CD4-positive, alpha-beta T cell treated with Interleukin-15 for 1 hour (primary cell): ENCODE data around the gene NEGR1.

Experiments used
- DNase-seq: peaks from one replicate; pipeline ENCODE4 v3.0.0-alpha.2; 2020

Gene NEGR1

DNA sequence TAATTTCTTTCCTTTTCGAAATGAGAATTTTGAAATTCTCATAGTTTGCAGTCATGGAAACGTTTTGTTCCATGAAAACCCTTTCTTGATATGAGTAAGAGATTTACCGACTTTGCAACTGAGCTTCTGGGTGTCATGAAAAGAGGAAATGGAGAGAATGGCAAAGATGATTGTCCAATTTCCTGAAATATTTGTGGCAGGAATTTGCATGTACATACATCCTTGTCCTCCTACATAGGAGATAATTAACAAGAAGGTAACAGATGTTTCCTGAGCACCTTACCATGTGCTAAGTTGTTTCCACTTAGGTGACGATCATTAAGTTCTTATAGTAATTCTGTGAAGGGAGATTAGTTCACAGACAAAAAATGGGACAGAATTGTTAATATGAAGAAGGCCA lies 170.7 kb downstream of the NEGR1 start:
- DNase-seq: no peak

DNA sequence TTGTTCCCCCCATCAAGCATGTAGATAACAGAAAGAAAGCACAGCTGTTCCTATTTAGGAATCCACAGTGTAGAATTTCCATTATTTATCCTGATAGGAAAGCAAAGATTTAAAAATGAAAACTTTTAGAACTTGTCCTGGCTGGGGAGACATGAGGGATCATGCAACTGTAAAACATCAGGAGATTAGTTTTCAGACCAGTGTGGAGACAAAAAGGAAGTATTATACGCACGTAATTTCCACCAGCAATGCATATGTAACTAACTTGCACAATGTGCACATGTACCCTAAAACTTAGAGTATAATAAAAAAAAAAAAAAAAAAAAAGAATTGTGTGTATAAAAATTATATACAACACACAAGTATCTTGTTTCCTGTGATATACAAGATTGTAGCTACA lies 172.4 kb downstream of the NEGR1 start:
- DNase-seq: no peak

DNA sequence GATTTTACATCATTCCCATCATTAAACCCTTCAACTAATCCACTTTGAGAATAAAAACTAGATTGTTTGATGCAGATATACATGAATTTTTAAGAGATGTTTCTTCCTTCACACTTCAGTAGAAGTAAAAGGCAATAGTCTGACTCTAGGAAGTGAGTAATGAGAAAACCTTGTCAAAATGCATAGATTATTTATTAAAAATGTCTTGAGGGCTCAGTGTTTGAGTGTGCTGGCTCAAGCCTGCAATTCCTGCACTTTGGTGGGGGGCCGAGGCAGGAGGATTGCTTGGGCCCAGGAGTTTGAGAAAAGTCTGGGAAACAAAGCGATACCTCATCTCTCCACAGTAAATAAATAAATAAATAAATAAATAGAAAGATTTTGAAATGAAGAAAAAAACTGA lies 177.1 kb downstream of the NEGR1 start:
- DNase-seq: no peak

DNA sequence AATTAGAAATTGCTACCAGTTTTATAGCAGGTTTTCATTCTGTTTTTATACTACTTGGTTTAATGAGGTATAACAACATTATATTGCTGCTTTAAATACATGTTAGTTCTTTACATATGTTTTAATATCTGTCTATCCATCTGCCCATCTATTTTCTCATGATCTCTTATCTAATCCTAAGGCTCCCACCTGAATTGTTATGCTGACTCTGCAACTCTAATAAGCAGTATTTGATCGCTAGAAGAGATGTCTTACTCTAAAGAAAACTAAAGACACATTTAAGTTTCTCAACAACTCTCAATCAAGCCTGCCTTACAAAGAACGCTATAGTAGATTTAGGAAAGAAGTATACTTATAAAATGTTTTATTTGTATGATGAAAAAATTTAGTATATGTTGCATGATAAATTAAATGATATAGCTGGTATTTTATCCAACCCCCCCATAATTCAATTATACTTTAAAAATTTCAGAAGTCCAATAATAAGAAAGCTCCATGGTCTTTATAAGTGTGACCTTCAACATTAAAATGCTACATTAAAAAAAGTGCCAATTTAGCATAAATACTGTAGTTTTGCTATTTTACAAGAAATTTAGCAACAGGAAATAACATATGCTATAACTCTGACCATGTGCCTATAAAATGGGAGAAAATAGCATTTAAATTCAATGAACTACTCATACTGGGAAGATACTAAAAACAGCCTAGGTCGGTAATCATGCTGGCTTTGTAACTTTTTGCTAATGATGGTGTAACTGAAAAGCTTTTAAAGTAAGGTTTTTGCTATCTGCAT lies 180.3 kb downstream of the NEGR1 start:
- DNase-seq: no peak

DNA sequence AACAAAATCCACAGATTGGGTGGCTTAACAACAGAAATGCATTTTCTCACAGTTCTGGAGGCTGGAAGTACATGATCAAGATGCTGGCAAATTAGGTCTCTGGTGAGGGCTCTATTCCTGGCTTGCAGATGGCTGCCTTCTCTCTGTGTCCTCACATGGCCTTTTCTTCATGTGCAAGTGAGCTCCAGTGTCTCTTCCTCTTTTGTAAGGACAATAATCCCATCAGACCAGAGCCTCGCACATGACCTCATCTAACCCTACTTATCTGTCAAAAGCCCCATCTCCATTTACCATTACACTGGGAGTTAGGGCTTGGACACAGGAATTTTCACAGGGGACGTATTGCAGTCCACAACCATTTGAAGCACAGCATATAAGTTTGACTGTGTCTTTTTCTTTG lies 181.6 kb downstream of the NEGR1 start:
- DNase-seq: no peak

DNA sequence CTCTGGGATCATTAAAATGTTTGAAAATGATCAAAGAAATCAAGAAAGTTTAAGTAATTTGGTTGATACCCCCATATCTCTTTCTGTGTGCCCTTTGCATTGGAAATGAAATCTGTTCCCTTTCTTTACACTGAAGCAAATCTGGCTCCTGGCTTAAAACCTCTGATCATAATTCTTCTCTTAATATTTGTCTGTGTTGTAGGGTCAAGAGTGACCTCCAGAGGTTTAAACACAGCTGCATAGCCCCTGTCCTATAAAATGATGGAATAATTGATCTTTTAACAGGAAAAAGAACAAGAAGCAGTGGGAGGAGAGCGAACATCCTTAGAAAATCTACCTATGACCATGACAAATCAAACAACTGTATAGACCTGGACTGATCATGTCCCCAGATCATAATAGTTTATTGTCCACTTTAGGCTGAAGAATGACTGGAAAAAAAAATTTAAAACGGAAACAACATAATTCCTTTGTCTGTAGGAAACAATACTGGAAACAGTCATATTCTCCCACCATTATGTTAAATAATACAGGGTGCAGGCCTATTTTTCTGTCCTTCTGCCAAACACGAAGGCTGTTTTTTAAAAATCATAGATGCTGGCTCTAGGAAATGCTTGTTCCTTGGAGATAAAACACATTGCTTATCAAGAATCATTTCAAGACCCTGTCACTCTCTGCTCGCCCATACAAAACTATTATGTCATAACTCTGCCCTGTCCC lies 184.3 kb downstream of the NEGR1 start:
- no peak for DNase-seq

DNA sequence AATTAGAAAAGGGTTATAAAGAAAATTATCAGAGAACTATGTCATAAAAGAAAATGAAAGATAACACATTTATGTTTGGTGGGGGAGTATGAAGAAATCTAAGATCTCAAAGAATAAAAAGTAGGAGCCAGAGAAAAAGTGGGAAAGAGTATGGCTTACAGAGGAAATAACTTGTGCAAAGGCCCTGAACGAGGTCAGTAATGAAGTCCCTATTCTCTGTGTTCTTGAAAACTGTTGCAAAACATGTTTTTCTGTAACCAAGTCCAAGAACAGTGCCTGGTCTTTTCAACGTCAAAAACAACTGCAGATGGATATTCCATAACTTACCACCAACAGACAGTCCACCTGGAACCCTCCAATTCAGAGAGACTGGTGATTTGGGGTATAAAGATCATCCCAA lies 188.1 kb downstream of the NEGR1 start:
- DNase-seq: no peak

DNA sequence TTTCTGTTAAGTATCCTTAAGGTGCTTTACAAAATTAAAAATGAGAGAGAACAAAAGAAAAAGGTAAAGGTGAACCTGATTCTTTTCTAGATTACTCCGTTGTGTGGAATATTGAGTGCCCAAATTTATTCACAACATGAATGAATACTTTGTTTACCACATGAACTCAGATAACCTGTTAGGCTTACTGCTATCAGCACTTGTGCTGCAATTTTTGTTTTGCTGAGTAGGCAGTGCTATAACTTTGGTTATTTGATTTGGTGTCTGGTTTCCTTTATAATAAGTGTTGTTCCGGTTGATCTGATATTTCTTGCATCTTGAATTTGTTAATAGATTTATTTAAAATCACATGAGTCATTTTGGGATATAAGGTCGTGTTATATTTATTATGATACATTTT lies 195.9 kb downstream of the NEGR1 start:
- DNase-seq: no peak

DNA sequence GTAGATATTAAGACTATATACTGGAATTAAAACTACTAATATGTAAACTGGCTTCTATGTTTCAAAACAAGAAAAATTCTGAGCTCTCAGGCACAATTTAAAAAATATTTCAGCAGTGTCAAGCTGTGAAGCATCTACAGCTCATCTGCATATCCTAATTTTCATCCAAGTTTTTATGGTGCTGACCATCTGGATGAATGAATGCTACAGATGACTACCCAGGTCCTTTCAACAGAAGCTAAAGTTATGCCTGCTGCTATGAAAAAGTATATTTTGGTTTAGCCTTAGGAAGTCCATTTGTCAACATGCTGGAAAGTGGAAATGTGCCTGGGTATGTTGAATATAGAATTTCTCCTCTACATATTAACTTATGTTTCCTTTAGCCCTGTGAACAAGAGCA lies 206.9 kb downstream of the NEGR1 start:
- no peak for DNase-seq

DNA sequence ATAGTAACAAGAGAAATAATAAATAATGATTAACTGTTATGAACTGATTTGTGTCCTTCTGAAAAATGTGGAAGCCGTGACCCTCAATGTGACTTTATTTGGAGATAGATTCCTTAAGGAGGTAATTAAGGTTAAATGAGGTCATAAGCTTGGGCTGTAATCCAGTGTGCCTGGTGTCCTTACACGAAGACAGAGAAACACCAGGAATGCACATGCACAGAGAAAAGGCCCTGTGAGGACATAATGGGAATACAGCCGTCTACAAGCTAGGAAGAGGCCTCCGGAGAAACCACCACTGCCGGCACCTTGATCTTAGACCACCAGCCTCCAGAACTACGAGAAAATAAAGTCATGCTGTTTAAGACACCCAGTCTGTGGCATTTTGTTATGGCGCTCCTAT lies 215.9 kb downstream of the NEGR1 start:
- no peak for DNase-seq

DNA sequence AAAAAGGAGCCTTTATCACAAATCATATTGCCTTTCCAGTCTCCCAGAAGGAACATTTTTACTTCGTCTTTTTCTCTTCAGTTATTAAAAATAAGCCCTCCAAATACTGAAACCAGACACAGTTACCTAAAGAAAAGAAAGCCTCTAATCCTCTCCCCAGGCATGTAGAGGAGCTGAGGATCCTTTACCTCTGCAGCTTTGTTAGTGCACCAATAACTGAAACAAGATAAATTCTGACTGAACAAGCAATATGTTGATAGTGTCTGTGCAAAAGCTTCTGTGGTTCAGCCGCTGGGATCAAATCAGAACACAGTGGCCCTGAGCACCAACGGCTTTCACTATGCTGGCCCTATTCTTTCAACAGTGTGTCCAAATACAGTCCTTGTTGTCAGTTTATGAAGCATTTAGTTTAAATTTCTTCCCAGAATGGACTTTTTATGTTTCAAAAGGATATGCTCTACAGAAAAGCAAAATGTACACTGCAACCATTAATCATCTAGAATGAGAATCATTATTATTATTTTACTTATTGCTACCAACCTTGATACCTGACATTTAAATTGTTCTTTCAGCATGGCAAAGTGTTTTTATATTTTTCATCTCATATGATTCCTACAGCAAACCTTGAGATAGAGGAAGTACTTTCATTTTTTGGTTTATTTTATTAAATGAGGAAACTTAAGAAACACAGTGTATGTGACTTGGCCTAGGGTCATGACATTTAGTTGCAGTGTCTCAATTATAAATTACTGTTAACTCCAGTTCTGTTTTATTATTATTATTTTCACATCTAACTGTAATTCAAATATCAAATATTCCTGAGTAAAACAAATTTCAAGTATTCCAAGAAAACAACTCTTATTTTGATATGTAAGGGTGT lies 217.9 kb downstream of the NEGR1 start:
- DNase-seq: no peak

DNA sequence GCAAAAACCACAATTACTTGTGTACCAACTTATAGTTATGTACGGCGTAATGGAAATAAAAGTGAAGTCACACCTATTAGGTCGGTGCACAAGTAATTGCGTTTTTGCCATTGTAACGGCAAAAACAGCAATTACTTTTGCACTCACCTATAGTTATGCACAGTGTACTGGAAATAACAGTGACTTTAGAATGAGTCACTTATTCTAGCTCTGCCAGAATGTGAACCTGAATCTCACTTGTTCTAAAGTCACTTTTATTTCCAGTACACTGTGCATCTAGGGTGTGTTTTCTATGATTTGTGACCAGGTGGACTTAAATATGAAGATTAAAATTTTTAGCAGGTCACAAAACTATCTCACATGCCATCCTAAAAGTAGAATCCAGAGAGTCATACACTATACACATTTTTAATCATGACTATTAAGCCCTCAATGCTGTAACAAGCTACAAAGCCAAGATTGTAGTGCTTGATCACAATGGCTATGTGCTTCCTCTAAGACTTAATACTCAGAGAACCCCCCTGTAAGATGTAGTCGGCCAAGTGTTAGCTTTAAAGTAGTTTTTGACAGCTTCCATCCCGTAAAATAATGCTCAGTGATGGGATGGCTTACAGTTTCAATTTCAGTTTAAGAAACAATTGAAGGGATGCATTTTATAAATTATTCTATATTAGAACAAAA lies 218.8 kb downstream of the NEGR1 start:
- DNase-seq: no peak

DNA sequence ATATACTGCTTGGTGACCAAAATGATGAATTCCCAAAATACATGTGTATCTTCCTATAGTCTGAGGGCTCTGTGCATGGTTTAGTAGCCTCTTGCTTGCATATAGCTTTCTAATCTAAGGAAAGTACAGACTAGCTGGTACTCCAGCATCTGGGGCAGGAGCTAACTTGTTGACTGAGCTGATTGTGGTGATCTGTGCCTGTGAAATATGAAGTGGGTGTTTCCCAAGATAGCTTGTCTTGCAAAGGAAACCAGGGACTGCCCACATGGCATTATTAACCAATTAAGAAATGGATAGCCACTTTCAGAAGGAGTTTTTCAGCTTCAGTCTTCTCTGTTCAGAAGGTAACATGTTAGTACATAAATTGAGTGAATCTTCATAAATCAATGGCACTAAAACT lies 219.8 kb downstream of the NEGR1 start:
- DNase-seq: no peak

DNA sequence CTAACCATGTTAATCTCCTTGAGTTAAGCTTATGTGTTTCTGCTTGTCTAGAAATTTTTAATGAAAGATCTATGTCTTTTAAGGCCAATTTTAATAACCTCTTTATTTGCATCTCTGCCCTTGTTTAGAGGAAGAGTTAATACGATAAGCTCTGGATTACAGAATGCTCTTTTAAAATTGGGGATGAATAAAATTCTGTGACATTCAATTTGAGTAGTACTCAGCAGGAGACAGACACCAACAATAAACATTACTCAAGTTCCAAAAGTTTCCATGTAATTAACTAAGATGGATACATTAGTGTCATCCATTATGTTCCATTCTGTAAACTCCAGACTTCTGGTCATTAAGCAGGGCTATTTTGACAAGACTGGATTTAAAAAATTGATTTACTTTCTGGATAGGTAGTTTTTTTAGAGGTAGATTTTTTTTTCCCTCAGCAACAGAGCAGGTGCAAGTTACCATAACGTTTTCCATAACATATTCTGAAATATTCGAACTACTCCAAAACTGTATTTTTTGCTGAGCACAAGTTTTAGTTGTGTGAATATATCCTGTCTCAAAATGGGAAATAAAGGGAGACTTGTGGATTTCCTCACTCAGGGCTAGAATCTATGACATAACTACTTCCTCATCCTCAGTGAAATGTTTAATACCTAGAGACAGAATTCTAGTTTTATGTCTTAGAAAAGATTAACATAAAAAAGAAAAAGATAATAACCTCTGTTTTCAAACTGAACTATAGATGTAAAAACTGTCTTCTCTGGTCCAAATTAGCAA lies 221.7 kb downstream of the NEGR1 start:
- DNase-seq: no peak

DNA sequence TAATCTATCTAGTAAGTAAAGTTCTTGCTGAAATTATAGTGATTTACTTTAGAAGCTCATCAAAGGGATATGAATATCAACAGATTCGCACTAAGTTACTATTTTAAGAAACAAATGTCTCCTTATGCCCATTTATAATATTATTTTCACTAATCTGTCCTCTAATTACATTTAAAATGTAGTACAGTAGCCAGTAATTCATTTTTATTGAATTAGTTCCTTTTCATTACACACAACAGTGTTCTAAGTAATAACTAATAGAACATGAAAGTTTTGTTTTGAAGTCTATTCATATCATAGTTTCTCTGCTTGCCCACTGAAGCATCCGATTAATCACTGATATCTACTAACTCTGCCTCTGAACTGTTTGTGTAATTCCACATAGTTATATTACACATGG lies 225.8 kb downstream of the NEGR1 start:
- no peak for DNase-seq

DNA sequence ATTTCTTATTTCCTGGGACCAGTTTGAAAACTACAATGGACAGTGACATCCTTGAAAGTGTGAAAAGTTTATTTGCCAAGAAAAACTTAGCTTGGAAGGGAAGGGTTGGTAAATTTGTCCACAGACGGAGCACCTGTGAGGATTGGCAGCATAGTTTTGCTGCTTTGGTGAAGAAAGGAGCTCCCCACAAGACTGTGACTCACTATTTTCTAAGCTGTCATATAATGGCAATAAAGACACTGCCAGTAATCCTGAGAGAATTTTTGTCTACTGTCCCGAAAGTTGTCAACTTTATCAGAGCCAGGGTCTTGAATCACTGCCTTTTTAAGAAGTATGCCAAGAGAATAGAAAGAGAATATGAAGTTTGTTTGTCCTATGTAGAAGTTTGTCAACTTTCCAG lies 230.8 kb downstream of the NEGR1 start:
- no peak for DNase-seq

DNA sequence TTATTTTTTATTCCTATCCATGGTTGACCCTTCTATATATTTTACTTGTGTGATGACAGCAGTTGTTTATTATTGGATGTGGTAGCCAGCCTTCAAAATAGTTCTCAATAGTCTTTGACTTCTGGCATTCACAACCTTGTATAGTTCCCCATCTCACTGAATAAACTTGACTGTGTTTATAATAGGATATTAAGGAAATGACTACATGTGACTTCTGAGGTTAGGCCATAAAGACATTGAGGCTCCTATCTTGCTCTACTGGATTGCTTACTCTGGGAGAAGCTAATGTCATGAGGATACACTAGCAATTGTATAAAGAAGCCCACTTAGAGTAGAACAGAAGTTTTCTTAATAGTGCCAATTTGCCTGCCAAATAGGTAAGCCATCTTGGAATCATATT lies 231.8 kb downstream of the NEGR1 start:
- DNase-seq: no peak

DNA sequence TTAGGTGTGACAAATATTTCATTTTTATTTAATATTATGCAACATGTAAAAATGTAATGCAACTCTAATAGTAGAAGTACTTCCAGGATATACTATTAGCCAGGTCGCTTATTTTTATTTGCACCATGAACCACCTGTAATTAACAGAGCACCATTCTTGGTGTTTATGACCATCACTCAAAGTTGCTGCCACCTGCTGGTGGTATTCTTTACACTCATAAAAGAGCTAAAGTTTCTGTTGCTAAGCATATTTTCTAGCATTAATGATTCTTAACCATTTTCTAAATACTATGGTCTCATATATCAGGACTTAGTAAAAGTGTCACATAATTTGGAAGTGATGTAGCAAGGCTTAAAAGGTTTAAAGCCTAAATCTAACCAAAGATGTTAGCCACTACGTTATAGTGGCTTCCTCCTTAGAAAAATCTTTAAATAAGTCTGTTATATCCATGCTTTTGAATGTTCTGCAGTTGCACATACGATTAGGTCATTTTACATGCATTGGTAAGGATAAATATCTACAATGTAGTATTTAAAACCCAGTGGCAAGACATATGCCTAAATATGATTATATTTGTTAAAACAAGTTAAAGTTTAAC lies 244.5 kb downstream of the NEGR1 start:
- no peak for DNase-seq

DNA sequence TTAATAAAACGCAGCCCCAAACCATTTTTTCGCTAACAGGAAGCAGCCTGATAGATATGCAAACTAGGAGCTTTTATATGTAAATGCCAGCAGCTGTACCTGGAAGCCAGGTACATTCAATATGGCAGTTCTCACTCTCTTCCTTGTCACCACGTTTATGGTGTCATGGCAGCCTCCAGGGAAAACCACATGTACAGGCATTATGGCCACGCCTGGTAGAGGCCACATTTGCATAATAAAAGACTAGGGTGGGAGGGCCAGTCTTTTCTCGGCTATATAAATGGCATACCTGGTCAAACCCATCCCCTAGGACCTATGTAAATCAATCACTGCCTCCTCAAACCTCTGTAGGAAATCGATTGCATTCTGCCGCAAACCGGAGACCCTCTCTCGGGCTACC lies 247.5 kb downstream of the NEGR1 start:
- DNase-seq: no peak

DNA sequence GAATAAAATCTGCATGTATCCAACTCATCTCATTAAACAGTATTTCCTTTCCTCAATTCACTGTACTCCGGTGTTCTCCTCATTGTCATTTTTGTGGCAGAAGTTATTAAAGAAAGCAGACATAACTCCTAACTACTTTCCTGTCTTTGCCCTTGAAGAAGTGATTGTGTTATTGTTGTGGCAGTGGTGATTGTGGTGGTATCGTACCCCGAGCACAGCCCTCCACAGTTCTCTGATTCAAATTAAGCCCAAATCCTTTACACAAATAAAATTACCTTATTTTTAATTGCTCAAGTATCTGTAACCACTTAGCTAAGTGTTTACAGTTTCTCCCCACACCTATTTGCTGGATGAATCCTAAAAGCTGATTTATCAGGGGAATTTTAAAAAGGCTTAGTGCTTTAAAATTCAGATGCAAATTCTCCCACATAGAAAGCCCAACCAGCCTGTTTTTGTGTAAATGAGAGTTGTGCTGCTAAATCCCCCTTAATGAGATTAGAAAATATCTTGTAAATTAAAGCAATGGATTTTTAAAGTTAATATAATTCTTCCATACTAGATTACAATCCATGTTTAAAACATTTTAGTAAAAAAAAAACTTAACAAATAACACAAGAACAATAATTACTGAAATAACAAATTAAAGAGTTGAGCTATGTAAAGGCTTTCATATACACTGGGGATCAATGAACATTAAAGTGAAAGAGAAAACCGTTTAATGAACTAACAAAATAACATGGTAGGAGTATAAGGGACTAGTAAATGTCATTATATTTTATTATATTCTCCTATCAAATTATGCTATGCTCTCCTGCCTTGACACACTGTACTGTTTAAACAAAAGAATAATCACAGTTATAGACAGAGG lies 259.0 kb downstream of the NEGR1 start:
- no peak for DNase-seq

DNA sequence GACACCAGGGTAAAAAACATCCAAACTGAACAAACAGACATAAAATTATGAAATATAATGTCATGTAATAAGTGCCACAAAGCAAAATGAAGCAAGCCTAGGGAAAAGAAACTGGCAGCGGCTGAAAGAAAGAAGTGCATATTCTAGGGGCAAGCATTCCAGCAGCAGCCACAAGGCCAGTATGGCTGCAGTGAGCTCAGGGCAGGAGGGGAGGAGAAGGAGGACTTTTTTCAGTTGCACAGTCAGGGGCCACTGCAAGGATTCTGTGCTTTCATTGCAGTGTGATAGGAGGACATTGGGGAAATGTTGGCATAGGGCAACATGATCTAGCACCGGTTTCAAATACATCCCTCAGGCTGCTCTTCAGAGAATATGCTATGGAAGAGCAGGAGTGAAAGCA lies 263.8 kb downstream of the NEGR1 start:
- DNase-seq: no peak
